ENCODE measurements around the gene DOCK4.
A peak's percentile ranks its signal among the peaks of the same experiment; 100 is the strongest.

The DOCK4 gene

DNA sequence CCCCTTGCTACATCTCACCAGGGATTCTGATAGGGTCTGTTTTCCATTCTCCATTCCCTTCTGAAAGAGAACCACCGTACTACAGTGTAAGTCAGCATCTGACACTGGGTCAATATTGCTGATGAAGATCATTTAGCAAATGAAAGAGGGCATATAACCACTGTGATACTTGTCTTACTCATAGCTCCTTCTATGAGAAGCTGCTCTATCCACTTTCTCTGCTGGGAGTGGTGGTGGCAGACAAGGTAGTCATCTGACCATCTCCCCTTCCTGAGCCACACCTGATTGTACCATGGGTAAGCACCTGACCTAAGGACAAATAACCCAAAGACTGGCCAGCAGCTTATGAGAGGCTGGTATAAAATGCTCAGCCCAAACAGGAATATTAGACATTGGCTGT is 220.4 kb downstream of the DOCK4 start:
- DNase-seq, result no peak
- peaks cover 65% of the 10 kb centered on the region for H3K4me1 Mint-ChIP-seq
- TF ChIP-seq, protein P1, sequence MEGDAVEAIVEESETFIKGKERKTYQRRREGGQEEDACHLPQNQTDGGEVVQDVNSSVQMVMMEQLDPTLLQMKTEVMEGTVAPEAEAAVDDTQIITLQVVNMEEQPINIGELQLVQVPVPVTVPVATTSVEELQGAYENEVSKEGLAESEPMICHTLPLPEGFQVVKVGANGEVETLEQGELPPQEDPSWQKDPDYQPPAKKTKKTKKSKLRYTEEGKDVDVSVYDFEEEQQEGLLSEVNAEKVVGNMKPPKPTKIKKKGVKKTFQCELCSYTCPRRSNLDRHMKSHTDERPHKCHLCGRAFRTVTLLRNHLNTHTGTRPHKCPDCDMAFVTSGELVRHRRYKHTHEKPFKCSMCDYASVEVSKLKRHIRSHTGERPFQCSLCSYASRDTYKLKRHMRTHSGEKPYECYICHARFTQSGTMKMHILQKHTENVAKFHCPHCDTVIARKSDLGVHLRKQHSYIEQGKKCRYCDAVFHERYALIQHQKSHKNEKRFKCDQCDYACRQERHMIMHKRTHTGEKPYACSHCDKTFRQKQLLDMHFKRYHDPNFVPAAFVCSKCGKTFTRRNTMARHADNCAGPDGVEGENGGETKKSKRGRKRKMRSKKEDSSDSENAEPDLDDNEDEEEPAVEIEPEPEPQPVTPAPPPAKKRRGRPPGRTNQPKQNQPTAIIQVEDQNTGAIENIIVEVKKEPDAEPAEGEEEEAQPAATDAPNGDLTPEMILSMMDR (IDR thresholded peaks at IDR 0.05), result no peak
- H3K9me3 Mint-ChIP-seq, result no peaks in the 10 kb centered on the region
- no peaks in the 10 kb centered on the region for H3K27me3 Mint-ChIP-seq (ENCODE audit: low read depth, poor library complexity)
- H3K27ac Mint-ChIP-seq, result no peak overlapping the region
- no peak overlapping the region for H3K4me3 Mint-ChIP-seq
- peaks cover 84% of the 10 kb centered on the region for H3K36me3 Mint-ChIP-seq (ENCODE audit: low read depth)

DNA sequence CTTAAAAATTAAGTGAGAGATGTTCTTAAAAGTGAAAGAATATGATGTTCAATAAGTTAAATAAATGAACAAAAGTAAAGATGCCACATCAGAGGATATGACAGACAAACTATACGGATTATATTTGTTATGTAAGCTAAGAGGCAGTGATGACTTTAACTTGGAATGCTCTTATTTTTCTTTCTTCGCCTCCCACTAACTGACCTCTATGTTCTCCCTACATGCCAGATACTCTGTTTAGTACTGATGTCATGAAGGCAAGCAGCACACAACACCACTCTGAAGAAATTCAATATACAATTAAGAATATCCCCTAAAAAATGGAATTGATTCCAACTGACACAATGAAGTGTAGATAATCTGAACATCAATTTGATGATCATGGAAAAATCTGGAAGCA is 223.4 kb downstream of the DOCK4 start:
- TF ChIP-seq, protein P1 (IDR thresholded peaks at IDR 0.05), result no peak
- Mint-ChIP-seq H3K27me3 (ENCODE audit: low read depth, poor library complexity) (no peaks in the 10 kb centered on the region), H3K27ac (no peak overlapping the region), H3K4me1 (peaks cover 59% of the 10 kb centered on the region), H3K36me3 (ENCODE audit: low read depth) (peaks cover 73% of the 10 kb centered on the region), H3K4me3 (no peak overlapping the region), H3K9me3 (no peaks in the 10 kb centered on the region)
- no peak for DNase-seq

DNA sequence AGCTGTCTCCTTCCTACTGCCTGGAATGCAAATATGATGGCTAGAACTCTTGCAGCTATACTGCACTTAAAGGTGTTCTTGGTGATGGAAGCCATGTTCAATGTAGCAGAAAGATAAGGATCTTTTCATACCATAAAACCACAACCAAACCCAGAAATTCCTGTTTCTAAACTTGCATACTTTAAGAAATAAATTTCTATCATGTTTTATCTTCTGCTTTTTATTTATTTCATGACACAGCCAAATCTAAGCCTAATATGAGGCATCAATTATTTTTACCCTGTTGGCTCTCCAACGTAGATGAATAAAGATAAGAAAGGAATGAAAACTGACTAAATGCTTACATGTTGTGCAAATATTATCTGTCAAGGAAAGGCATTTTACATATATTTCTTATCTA is 224.1 kb downstream of the DOCK4 start:
- no peak overlapping the region for H3K4me3 Mint-ChIP-seq
- no peaks in the 10 kb centered on the region for H3K27me3 Mint-ChIP-seq (ENCODE audit: low read depth, poor library complexity)
- no peak for DNase-seq
- peaks cover 52% of the 10 kb centered on the region for H3K4me1 Mint-ChIP-seq
- H3K27ac Mint-ChIP-seq, result no peak overlapping the region
- H3K9me3 Mint-ChIP-seq, result no peaks in the 10 kb centered on the region
- TF ChIP-seq, protein P1 (IDR thresholded peaks at IDR 0.05), result no peak
- peaks cover 68% of the 10 kb centered on the region for H3K36me3 Mint-ChIP-seq (ENCODE audit: low read depth)

DNA sequence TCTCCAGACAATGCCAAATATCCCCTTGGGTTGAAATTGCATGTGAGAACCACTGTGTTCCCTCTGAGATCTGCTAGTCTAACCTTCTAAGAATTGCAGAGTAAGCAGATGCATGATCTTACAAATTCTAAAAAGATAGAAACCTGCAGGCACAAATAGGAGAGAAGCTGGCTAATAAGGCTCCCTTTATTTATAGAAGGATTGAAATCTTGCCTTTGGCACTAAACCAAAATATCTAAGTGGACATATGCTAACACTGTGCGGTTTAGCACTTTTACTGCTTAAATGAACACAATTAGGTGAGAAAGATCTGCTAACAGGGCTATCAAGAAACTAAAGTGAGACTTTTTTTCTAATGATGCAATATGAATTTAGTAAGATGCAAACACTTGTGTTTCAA is 225.5 kb downstream of the DOCK4 start:
- Mint-ChIP-seq H3K9me3 (no peaks in the 10 kb centered on the region), H3K4me3 (no peak overlapping the region), H3K36me3 (ENCODE audit: low read depth) (peaks cover 58% of the 10 kb centered on the region)

DNA sequence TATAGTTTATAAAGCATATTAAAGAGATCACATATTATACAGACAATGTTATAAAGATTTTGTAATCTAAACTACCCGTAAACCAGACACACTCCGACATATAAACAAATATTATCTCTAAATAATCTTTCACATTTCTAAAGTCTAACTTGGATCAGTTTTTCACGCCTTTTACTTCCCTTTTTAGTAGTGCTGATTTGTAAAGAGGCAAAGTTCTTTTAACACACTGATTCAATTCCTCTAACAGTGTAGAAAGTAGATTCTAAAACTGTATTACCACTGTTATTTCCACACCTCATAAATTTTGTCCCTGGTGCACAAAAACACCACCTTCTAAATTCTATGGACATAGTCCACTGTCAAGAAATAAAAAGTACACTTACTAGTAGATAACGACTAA is 230.9 kb downstream of the DOCK4 start:
- TF ChIP-seq, protein P1 (IDR thresholded peaks at IDR 0.05), result no peak
- no peaks in the 10 kb centered on the region for H3K9me3 Mint-ChIP-seq
- no peak for DNase-seq
- H3K27me3 Mint-ChIP-seq (ENCODE audit: low read depth, poor library complexity), result no peaks in the 10 kb centered on the region
- no peak overlapping the region for H3K27ac Mint-ChIP-seq
- no peak overlapping the region for H3K4me3 Mint-ChIP-seq
- H3K36me3 Mint-ChIP-seq (ENCODE audit: low read depth), result peaks cover 47% of the 10 kb centered on the region
- peaks cover 20% of the 10 kb centered on the region for H3K4me1 Mint-ChIP-seq

More for the DNA sequence above, 225.5 kb downstream of the DOCK4 start:
- DNase-seq, result no peak
- Mint-ChIP-seq H3K27ac (peak overlapping the region; percentile 7), H3K27me3 (ENCODE audit: low read depth, poor library complexity) (no peaks in the 10 kb centered on the region), H3K4me1 (peaks cover 41% of the 10 kb centered on the region)
- TF ChIP-seq, protein P1 (IDR thresholded peaks at IDR 0.05), result no peak

DNA sequence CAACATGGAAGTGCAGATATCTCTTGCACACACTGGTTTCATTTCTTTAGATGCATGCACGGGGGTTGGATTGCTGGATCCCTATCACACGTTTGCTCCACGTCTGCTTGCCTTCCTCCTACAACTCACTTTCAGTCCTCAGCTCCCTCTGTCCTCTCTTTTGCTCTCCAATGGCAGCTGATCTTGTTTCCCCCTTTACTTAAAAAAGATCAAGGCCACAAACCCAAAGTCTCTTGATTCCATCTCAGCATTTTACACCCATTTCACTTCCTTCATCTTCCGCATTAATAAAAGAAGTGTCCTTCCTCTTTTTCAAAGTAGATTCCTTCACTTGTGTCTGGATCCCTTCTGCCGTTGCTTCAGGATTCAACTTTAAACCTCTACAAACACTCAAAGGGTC is 245.2 kb downstream of the DOCK4 start:
- TF ChIP-seq, protein P1 (IDR thresholded peaks at IDR 0.05), result no peak
- Mint-ChIP-seq H3K9me3 (peaks cover 19% of the 10 kb centered on the region), H3K4me3 (no peak overlapping the region), H3K36me3 (ENCODE audit: low read depth) (peaks cover 23% of the 10 kb centered on the region), H3K4me1 (peaks cover 34% of the 10 kb centered on the region), H3K27me3 (ENCODE audit: low read depth, poor library complexity) (peaks cover 6% of the 10 kb centered on the region), H3K27ac (peak overlapping the region; percentile 11)
- no peak for DNase-seq
